Measurements from ENCODE around the gene CDC42EP4. TPM values are rescaled to one million over a fixed set of nuclear protein-coding genes. Genes with fewer than 3 reads are reported as not detected.
A peak's percentile ranks its signal among the peaks of the same experiment; 100 is the strongest.

CDC42EP4 gene
- total and polyA plus RNA-seq, 9 of the 15 experiments (the other 6 are each of a cell fraction or from before 2014, with no cell fraction given) = 0.65 to 20.8 (median 12.3) TPM

- Histone ChIP-seq H3K4me3 (no peak overlapping the region), H3K4me2 (ENCODE audit: insufficient read depth, low read length) (no peak overlapping the region), H3K4me1 (replicated peaks in 1 of 2; ENCODE audit: control insufficient read depth in 2 of 2, insufficient read depth in 2 of 2, low read length in 2 of 2) (no peaks in the 10 kb centered on the region), H3K9me3 (replicated peaks; ENCODE audit: control insufficient read depth, insufficient read depth, low read depth, low read length) (no peaks in the 10 kb centered on the region), H3K79me2 (ENCODE audit: control insufficient read depth, insufficient read depth, low read length) (no peaks in the 10 kb centered on the region), H3K27me3 (ENCODE audit: control insufficient read depth in 2 of 2, insufficient read depth in 2 of 2, low read length in 2 of 2) (peaks cover 4 to 9% of the 10 kb centered on the region in 2 experiments; a peak in 4 of 5 replicates), H3K9ac (ENCODE audit: insufficient read depth in 1 of 2, low read depth in 2 of 2, low read length in 2 of 2) (no peak overlapping the region; a peak in 1 of 4 replicates), H3K9me1 (ENCODE audit: control insufficient read depth, insufficient read depth, low read length) (no peaks in the 10 kb centered on the region), H3K36me3 (ENCODE audit: control insufficient read depth, insufficient read depth, low read length) (peaks cover 17% of the 10 kb centered on the region; the same call in 2 of the 3 replicates), H3K27ac (ENCODE audit: extremely low read depth, low read depth, low read length) (no peak overlapping the region), H2AFZ (ENCODE audit: low read depth, low read length) (no peak overlapping the region), H4K20me1 (replicated peaks; ENCODE audit: control insufficient read depth, insufficient read depth, low read length) (0 out of 2 replicates have a peak, but pooled peaks cover 3% of the 10 kb centered on the region)
- DNase-seq (ENCODE audit: extremely low read depth in 1 of 4, low spot score in 3 of 4) (no peak), FAIRE-seq (no peak), ATAC-seq (0 out of 3 replicates have a peak, but pooled peaks have one; percentile 22)
- ChIA-PET POLR2A (interaction anchor here (0.6 kb wide), 1 partner anchor 40 kb away, joined by 3 read pairs; no protein-coding TSS in a partner anchor), CTCF (ENCODE audit: low intra/inter-chr PET ratio) (no interaction called here)
- WGBS (ENCODE audit: insufficient coverage, low coverage, missing lambda C conversion rate) = 21% methylated on average over 9 of the region's 10 CpGs
- TF ChIP-seq FOSL1 (tag; conservative IDR thresholded peaks at IDR 0.05) = no peak
- no peak for TF ChIP-seq SLC30A9 (CRISPR knock-in tag; IDR thresholded peaks at IDR 0.05)
- no peak for TF ChIP-seq GTF2E2 (tag; IDR thresholded peaks at IDR 0.05)
- no peak for TF ChIP-seq TFAM (CRISPR knock-in tag; conservative IDR thresholded peaks at IDR 0.05)
- TF ChIP-seq CREB3L1 (IDR thresholded peaks at IDR 0.05; ENCODE audit: borderline replicate concordance, low read depth) = no peak
- no peak for TF ChIP-seq HNRNPK (IDR thresholded peaks at IDR 0.05; ENCODE audit: low read depth, low read length, poor library complexity, severe bottlenecking)
- no peak for TF ChIP-seq SP1 (CRISPR knock-in tag; IDR thresholded peaks at IDR 0.05)
- intact Hi-C loops (cut with micrococcal nuclease) = loop anchor here (5.0 kb wide), 1 partner anchor 59 kb away; the partner anchor contains the start of gene COG1
- no TSS peak for BruUV-seq (replicated peaks)
- in situ Hi-C loops (cut with MboI) = loop anchor here (5.0 kb wide), 1 partner anchor 529 kb away; no protein-coding TSS in a partner anchor
These were observed 60.8 kb downstream of the CDC42EP4 start for GRCh38 chr17:73250851-73251640.
